Right lobe of liver (tissue), 6 donors: ENCODE results near the gene RGS3. TPM values are rescaled to one million over a fixed set of nuclear protein-coding genes. Genes with fewer than 3 reads are reported as not detected.

Experiments
- ATAC-seq, 4 donors: fragments of 200-7000 bp; cut with Tn5 transposase; one replicate each; pipeline ENCODE4 v1.9.1; 2020; ENCODE audit warnings: mild to moderate bottlenecking in 4 of 4, moderate library complexity in 4 of 4
- DNase-seq, 3 donors: peaks; one replicate each; pipeline ENCODE4 v3.0.0-alpha.2; 2020
- H3K27ac ChIP-seq, 3 donors: fragments of 200-600 bp; one replicate each; pipeline ENCODE4 v1.8.0; 2022
- H3K27me3 ChIP-seq, 2 donors: fragments of 200-600 bp; one replicate each; pipeline ENCODE4 v1.8.0; 2022
- H3K36me3 ChIP-seq, 4 donors: fragments of 200-600 bp; sonication (generic) in 1 of 4; one replicate each; pipeline versions ENCODE4 v1.5.1 to v1.8.0; 2017 to 2022; ENCODE audit warnings: control low read depth in 1 of 4
- H3K4me1 ChIP-seq, 4 donors: fragments of 200-600 bp; sonication (generic) in 1 of 4; one replicate each; pipeline versions ENCODE4 v1.5.1 to v1.8.0; 2017 to 2022; ENCODE audit warnings: control low read depth in 1 of 4
- H3K4me3 ChIP-seq, 3 donors: fragments of 200-600 bp; one replicate each; pipeline ENCODE4 v1.8.0; 2022
- H3K9me3 ChIP-seq, 4 donors: fragments of 200-600 bp; sonication (generic) in 1 of 4; one replicate each; pipeline versions ENCODE4 v1.5.1 to v1.8.0; 2017 to 2022; ENCODE audit warnings: control low read depth in 1 of 4
- CTCF ChIP-seq, 4 donors: fragments of 200-600 bp in 3 of 4; fragments of 450-650 bp in 1 of 4; IDR thresholded peaks; one replicate each; pipeline versions ENCODE4 v1.5.1 to v1.8.0; 2016 to 2022; ENCODE audit warnings: antibody characterized with exemption in 4 of 4, mild to moderate bottlenecking in 2 of 4
- POLR2A ChIP-seq: fragments of 450-650 bp; IDR thresholded peaks from one replicate; pipeline ENCODE4 v1.6.1; 2017; ENCODE audit warnings: antibody characterized with exemption, mild to moderate bottlenecking
- WGBS: methylation state at CpG from one replicate; pipeline ENCODE4 v1.1.6; 2018; ENCODE audit warnings: low coverage, low lambda C conversion rate; ENCODE audit not compliant: insufficient coverage; ENCODE audit errors: missing lambda C conversion rate; 5-methylcytosine and 5-hydroxymethylcytosine counted together
- intact Hi-C, 2 donors: fragments of 100-400 bp; cut with DNase I; formaldehyde crosslinking; loops; one replicate each; pipeline versions ENCODE4 v1.11.2 to v1.14.1; 2022
- total RNA-seq, 6 experiments: library from RNA; depleted of rRNA in 2 of 6; stranded (reverse); fragments of >200 nt in 2 of 6; fragmentation: NEBNext Ultra II Directional in 3 of 6; extraction: Animal tissue kit (Norgen Biotek cat#: 25700) in 3 of 6; gene quantifications; one replicate each; pipeline versions ENCODE4 v1.1.0 to v1.2.4, GENCODE V29; 2016 to 2023
- donor health status: DM: no; HTN: yes; CAD: no.
- donor health status: DM: no; HTN: no; CAD: no.
- donor health status: DM: no; HTN: no; CAD: no.
- donor health status: DM: no; HTN: yes; CAD: no.
- donor health status: DM: no; HTN: yes; CAD: no.

Gene RGS3
- total RNA-seq, 6 experiments from 2014 or later, result 19.0 to 60.3 (median 31.0) TPM

DNA sequence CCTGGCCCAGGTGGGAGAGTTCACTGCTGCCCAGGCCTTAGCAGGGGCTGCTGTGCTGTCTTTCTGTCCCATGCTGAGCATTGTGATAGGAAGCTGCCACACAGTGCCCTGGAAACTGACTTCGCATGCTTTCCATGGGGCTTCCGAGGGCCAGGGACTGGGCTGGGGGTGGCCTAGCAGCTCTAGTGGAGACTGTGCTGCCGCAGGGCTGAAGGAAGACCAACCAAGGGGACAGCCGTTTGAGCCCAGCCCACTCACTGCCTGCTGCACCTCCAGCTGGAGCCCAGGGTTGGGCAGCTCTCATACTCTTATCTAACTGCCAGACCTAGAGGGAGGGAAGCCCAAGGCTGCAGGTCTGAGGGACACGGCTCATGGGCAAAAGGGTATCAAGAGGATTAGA, 79.2 kb downstream of the RGS3 start:
- WGBS, result 77% methylated on average over 4 of the region's 5 CpGs
- Histone ChIP-seq H3K4me1 (peaks cover 0 to 46% (median 7%) of the 10 kb centered on the region in 4 donors), H3K27me3 (no peaks in the 10 kb centered on the region), H3K36me3 (peaks cover 0 to 27% (median 0%) of the 10 kb centered on the region in 4 donors), H3K4me3 (no peak overlapping the region), H3K27ac (no peak overlapping the region), H3K9me3 (no peaks in the 10 kb centered on the region)
- intact Hi-C loops, result no loop called here
- no peak for ATAC-seq
- TF ChIP-seq CTCF (IDR thresholded peaks at IDR 0.05) (no peak), POLR2A (no peak)
- DNase-seq, result no peak

DNA sequence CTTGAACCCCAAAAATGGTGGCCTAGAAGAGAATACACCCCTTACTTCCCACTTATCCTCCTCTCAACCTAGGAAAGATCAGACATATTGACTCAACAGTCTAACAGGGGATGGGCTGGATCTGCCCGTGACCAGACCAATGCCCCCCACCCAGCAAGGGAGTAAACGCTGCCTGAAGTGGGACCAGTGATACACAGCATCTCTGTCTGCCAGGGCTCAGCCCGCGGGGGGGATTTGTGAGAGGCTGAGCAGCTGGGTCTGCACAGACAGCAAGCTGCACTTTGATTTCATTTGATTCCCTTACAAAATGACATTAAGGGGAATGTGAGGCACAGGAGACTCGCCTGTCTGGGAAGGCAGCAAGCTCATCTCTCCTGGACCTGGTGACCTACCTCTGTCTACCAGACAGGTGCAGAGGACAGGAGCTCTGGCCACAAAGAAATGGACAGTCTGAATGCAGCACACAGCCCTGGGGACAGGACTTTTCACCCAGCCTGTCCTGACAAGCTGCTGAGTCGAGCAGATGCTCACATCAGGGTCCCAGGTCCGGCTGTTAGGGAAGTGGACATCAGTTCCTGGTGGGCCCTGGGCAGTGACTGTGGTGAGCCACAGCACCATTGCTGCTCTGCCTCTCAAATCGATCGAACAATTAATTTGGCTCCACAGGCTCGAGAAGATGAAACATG, 79.9 kb downstream of the RGS3 start:
- TF ChIP-seq POLR2A, result no peak
- TF ChIP-seq CTCF (IDR thresholded peaks at IDR 0.05), result no peak
- H3K27me3 ChIP-seq, result no peaks in the 10 kb centered on the region
- no peak overlapping the region for H3K4me3 ChIP-seq
- WGBS, result 100% methylated on average over 2 of the region's 10 CpGs
- ATAC-seq (no peak), DNase-seq (no peak)
- H3K27ac ChIP-seq, result no peak overlapping the region
- peaks cover 0 to 53% (median 11%) of the 10 kb centered on the region in 4 donors for H3K4me1 ChIP-seq
- H3K36me3 ChIP-seq, result peaks cover 0 to 27% (median 0%) of the 10 kb centered on the region in 4 donors
- no peaks in the 10 kb centered on the region for H3K9me3 ChIP-seq
- intact Hi-C loops, result no loop called here

DNA sequence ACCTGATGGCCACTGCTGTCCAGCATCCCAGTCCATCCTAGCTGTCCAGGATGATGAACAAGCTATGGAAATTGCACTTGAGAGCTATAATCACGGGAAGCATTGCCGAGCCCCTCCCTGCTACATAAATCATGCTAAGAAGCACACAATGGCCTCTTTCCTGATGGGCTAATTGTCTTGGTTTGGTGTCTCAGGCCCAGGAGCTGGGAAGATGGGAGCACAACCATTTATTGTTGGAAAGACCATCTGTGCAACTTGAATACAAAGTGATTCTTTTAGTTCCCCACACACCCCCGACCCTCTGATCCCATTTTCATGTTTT, 80.4 kb downstream of the RGS3 start:
- no peak for TF ChIP-seq CTCF (IDR thresholded peaks at IDR 0.05)
- no peak for TF ChIP-seq POLR2A
- intact Hi-C loops, result no loop called here
- Histone ChIP-seq H3K27ac (peak overlapping the region in 1 of 3 donors; percentile 42), H3K9me3 (no peaks in the 10 kb centered on the region), H3K36me3 (peaks cover 0 to 23% (median 0%) of the 10 kb centered on the region in 4 donors), H3K4me1 (peaks cover 0 to 58% (median 16%) of the 10 kb centered on the region in 4 donors), H3K4me3 (no peak overlapping the region), H3K27me3 (no peaks in the 10 kb centered on the region)
- WGBS, result 100% methylated on average over 1 of the region's 3 CpGs
- ATAC-seq, result no peak
- DNase-seq, result peak in 1 of 3 donors; percentile 14

DNA sequence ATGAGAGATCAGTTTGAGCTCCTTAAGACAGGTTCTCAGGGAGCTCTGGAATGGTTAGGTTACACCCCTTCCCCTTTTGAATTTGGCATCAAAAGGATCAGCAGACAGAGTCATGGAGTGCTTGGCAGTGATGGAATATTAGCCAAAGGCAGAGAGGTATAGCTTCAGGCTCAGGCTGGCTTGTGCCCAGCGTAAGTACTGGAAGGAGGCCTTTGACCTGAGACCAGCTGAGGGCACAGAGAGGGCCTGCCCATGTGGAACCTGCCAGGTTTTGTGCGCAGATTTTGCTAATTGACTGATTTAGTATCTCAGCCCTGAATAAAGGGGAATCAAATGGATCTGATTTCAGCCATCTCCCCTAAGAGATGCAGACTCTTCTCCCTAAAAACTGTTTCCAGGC, 81.5 kb downstream of the RGS3 start:
- DNase-seq, result peak; percentile 80 to 87 (median 86)
- Histone ChIP-seq H3K4me3 (no peak overlapping the region), H3K4me1 (peaks cover 0 to 62% (median 18%) of the 10 kb centered on the region in 4 donors), H3K27me3 (no peaks in the 10 kb centered on the region), H3K9me3 (no peaks in the 10 kb centered on the region), H3K36me3 (peaks cover 0 to 16% (median 0%) of the 10 kb centered on the region in 4 donors), H3K27ac (peak overlapping the region in 2 of 3 donors; percentile 8 to 42)
- 40% methylated on average over 2 of the region's 2 CpGs for WGBS
- TF ChIP-seq CTCF (IDR thresholded peaks at IDR 0.05) (no peak), POLR2A (no peak)
- intact Hi-C loops, result no loop called here
- ATAC-seq, result peak; percentile 80 to 89 (median 84)
